ENCODE data around the gene KDELR1.

The KDELR1 gene

GRCh38 chr19:48391100-48392005 lies at the start of gene KDELR1:
Gene KDELR1 (minus strand): TSS chr19:48391551. CDS start chr19:48391358, 193 bp downstream.
- peak; percentile 60 for DNase-seq

DNA sequence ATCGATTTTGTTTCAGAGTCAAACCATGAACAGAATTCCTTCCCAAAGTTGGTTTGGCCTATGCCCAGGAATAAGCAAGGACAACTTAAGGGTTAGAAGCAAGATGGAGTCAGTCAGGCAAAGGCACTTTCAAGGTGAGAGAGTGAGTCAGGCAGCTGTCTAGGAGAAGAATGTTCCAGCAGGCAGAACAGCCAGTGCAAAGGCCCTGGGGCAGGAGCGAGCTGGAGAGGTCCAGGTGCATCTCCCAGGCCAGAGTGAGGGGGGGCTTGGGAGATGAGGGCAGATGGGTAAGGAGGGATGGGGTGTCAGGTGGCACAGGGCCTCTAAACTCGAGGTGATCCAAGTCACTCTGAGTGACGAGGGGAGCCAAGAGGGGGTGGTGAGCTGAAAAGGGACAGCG lies 45.2 kb upstream of the KDELR1 start:
- no peak for DNase-seq

DNA sequence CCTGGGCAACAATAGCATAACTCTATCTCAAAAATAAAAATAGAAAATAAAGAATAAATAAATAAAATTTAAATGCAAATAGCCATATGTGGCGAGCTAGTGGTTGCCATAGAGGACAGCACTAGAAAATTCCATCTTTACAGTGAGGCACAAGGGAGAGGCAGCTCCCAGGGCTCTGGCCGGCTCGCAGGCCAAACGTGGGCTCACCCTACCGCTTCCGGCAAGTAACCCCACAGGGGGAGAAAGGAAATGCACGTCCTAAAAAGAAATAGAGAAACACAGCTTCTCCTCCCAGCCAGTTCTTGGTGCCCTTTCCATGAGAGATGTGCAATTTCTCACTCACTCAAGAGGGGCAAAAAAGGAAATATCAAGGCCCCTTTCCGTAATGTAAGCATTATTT lies 42.0 kb upstream of the KDELR1 start:
- DNase-seq, result no peak

DNA sequence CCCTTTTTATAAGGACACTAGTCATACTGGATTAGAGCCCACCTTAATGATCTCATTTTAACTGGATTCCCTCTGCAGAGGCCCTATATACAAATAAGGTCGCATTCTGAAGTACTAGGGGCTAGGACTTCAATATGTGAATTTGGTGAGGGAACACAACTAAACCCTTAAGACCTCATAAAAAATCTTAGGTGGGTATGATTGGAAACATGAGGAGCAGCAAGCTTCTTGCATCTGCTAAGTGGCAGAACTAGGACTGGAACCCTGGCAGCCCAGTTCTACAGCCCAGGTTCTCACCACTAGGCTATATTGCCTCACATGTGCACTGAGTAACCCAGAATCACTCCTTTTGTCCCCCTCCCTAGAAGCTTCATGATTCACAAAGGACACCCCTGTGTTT lies 37.3 kb upstream of the KDELR1 start:
- DNase-seq, result no peak

DNA sequence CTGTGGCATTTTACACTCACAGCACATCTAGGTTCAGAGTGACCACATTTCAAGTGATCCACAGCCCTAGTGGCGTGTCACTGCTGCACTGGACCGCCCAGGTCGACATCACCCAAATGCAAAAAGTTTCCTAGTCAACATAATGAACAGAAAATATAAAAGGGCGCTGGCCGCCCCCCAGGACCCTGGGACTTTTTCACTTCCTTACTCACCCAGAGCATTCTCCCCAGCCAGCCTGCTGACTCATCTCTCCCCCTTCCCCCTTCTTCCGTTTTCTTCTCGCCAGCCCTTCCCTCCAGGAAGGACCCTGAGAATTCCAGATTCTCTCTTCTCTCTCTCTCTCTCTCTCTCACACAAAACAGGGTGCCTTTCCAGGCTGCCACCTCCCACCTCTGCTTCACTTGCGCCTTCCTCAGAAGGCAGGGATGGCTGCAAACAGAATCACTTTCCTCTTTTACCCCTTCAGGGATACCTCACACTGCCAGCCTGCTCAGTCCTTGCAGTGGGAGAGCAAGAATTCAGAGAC lies 33.4 kb upstream of the KDELR1 start:
- no peak for DNase-seq

- no peak for DNase-seq
Observed at GRCh38 chr19:48421548-48421947, 30.2 kb upstream of the KDELR1 start.

- peak; percentile 71 for DNase-seq
Observed at GRCh38 chr19:48419158-48419920, 28.0 kb upstream of the KDELR1 start.

DNA sequence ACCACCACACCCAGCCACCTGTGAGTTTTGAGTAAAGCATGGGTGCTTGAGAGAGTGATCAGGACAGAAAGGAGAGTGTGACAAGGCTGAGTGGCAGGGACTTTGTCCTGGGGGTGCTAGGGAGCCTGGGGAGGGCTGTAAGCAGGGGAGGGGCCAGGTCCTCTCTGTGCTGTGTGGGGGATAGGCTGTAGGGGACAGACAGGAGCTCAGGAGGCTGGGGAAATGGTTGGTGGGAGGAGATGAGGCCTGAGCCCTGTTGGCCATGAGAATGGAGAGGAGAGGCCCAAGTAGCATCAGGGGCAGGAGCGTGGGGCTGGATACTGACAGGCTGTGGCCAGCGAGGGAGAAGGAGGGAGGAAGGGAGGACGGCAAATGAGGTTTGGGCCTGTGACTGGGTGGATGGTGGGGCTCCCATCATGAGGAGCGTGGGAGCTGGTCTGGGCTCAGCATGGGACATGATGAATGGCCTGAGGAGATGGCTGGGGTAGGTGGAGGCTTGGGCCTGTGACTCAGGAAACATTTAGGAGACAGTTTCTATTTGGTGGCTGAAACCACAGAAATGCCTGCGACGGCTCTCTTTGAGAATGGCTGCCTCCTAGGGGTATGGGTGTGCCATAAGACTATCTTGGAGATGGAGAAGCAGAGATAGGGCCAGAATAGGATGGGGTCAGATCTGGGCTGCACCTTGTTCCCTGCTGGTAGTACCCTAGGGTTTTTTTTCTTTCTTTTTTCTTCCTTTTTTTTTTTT lies 27.1 kb upstream of the KDELR1 start:
- no peak for DNase-seq

GRCh38 chr19:48417421-48417820 lies 26.1 kb upstream of the KDELR1 start:
- DNase-seq, result no peak

DNA sequence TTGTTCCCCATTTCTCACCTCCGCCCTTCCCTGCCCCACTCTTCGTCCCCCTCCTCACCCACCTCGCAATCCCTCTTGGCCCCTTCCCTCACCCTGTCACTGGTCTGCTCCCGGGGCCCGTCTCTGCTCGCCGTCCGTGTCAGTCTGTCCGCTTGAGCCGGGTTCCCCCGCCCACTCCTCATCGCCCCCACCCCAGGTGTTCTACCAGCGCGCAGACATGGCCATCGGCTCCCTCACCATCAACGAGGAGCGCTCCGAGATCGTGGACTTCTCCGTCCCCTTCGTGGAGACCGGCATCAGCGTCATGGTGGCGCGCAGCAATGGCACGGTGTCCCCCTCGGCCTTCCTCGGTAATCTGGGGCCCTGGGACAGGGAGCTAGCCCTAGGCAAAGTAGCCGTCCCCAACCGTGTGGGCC lies 24.5 kb upstream of the KDELR1 start:
- DNase-seq, result no peak

DNA sequence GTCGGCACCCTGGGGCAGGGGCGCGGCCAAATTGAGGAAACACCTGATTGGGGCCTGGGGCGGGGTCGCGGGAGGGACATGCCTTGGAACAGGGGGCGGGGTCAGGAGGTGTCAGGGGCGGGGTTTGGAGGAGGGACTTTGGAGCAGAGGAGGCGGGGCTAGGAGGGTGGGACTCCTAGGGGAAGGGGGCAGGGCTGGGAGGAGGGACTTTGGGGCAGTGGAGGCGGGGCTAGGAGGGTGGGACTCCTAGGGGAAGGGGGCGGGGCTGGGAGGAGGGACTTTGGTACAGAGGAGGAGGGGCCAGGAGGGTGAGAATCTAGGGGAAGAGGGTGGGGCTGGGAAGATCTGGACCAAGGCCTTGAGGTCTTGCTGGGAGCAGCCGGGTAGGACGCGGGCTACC lies 24.0 kb upstream of the KDELR1 start:
- peak; percentile 59 for DNase-seq

GRCh38 chr19:48413879-48414587 lies 22.7 kb upstream of the KDELR1 start:
- no peak for DNase-seq

DNA sequence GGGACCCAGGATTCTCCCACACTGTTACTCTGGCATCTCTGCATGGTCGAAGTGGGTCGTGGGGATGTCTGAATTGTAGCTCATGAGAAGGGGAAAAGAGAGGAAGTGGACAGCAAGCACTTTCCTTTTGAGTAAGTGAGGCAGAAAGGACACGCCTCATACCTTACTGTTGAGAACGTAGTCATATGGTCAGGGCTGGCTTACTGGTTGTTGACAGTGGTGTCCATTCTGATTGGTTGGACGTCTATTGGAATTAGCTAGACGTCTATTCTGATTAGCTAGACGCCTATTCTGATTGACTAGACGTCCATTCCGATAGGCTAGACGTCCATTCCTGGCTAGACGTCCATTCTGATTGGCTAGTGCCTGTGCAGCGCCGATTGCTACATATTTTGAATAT lies 14.5 kb upstream of the KDELR1 start:
- no peak for DNase-seq

DNA sequence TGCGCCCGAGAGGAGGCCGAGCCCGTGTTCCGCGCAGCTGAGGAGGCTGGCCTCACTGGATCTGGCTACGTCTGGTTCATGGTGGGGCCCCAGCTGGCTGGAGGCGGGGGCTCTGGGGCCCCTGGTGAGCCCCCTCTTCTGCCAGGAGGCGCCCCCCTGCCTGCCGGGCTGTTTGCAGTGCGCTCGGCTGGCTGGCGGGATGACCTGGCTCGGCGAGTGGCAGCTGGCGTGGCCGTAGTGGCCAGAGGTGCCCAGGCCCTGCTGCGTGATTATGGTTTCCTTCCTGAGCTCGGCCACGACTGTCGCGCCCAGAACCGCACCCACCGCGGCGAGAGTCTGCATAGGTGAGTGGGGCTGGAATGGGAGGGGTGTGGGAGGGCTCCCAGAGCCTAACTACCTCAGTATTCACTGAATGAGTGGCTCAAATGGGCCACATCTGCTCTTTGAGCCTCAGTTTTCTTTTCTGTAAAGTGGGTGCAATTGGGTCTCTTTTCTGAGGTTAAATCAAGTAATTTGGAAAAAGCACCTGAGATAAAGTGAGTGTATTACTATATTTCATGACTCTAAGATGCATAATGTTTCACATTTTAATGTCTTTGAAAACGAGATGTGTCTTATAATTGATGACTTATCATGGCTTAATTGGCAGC lies 13.8 kb upstream of the KDELR1 start:
- no peak for DNase-seq

- peak; percentile 29 for DNase-seq
Observed at GRCh38 chr19:48403606-48404005, 12.3 kb upstream of the KDELR1 start.

DNA sequence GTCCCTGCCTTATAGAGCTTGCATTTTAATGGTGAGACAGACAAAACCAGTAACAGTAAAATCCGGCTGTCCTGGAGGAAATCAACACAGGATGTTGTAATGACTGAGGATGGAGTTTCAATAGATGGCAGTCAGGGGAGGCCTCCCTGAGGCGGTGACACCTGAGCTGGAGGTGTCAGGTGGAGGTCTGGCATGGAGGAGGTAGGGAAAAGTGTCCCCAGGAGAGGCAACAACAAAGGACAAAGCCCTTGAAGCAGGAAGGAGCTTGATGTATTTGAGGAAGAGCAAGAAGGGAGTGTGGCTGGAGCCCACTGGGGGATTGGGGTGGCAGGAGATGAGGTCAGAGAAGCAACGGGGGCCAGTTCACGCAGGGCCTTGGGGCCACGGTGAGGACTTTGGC lies 9.9 kb upstream of the KDELR1 start:
- DNase-seq, result no peak

DNA sequence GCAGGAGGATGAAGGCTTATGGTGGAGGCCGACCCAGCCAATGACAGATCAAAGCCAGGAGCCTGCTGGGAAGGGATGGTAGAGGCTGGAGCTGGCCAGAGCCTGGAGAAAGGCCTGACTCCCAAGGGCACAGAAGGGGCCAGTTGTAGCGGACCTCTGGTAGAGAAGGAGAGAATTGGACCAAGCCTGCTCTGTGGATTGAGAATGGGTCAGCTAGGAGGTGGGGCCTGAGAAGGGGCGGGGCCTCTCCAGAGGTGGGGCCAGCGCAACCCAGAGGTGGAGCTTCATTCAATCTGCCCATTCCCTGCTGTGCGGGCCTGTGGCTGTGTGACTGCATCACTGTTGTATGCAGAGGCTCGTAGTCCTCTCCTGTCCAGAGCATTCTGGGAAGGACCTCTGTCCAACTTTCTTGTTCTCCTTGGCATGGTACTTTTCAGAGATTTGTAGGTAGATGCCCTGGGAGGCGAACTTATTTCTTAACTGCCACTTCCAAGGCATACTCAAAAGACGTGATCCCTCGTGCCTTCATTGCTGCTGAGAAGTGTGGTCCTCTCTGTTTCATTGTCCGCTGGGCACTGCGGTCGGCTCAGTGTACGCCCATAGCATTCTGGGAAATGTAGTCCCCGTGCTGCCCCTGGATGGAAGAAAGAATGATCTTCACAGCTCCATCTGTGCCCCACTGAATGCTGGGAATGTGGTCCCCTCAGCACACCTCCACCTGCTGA lies 8.8 kb upstream of the KDELR1 start:
- no peak for DNase-seq

DNA sequence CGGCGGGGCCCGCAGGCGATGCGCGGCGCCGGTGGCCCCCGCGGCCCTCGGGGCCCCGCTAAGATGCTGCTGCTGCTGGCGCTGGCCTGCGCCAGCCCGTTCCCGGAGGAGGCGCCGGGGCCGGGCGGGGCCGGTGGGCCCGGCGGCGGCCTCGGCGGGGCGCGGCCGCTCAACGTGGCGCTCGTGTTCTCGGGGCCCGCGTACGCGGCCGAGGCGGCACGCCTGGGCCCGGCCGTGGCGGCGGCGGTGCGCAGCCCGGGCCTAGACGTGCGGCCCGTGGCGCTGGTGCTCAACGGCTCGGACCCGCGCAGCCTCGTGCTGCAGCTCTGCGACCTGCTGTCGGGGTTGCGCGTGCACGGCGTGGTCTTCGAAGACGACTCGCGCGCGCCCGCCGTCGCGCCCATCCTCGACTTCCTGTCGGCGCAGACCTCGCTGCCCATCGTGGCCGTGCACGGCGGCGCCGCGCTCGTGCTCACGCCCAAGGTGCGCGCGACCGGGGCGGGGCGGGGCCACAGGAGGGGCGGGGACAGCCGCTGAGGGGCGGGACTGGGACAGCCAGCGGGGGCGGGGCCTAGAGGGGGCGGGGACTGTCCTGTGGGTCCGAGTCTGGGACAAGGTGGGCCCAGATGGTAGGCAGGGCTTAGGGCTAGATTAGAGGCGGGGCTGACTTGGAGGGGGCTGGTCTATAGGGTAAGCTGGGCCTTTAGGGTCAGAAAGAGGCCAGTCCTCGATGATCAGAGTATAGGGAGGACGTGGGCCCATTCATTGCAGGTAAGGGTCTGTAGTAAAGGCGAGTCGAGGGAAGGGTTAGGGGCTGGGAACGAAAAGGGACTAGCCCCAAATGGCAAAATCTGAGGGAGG lies 7.3 kb upstream of the KDELR1 start:
- peak; percentile 77 for DNase-seq

DNA sequence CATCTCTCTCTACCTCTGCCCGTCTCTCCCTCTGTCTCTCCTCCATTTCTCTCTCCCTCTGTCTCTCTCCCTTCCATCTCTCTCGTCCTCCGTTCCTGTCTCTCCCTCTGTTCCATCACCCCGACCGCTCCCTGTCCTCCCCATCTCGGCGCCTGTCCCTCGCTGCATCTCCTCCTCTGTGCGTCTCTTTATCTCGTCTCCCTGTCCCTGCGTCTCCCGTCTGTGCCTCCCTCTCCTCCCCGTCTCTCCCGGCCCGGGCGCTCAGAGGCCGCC lies 6.7 kb upstream of the KDELR1 start:
- no peak for DNase-seq

Data from NK-92 treated with Interleukin-12 subunit alpha and Interleukin-12 subunit beta, amount 100 ng/mL, for 24 hours (cell line).